Liver (tissue), 3 donors: ENCODE data around the gene CACNA1C.

Experiments
- GABPA ChIP-seq, 2 donors: IDR thresholded peaks in 1 of 2; conservative IDR thresholded peaks in 1 of 2; 2 replicates each; pipeline ENCODE4 v1.6.1; 2016; ENCODE audit warnings: antibody characterized with exemption in 2 of 2, mild to moderate bottlenecking in 1 of 2, moderate library complexity in 1 of 2
- HNF4A ChIP-seq, 2 donors: conservative IDR thresholded peaks; 2 replicates each; pipeline ENCODE4 v1.6.1; 2016; ENCODE audit warnings: antibody characterized with exemption in 2 of 2, mild to moderate bottlenecking in 2 of 2
- JUND ChIP-seq, 2 donors: IDR thresholded peaks; 2 replicates each; pipeline ENCODE4 v1.6.1; 2016; ENCODE audit warnings: antibody characterized with exemption in 2 of 2
- RAD21 ChIP-seq, 2 donors: IDR thresholded peaks; 2 replicates each; pipeline ENCODE4 v1.6.1; 2016; ENCODE audit warnings: antibody characterized with exemption in 2 of 2, mild to moderate bottlenecking in 2 of 2
- RXRA ChIP-seq, 2 donors: IDR thresholded peaks; 2 replicates each; pipeline ENCODE4 v1.6.1; 2017 to 2018; ENCODE audit warnings: antibody characterized with exemption in 2 of 2, mild to moderate bottlenecking in 1 of 2
- TAF1 ChIP-seq: conservative IDR thresholded peaks from 2 replicates; pipeline ENCODE4 v1.6.1; 2016; ENCODE audit warnings: antibody characterized with exemption, mild to moderate bottlenecking
- YY1 ChIP-seq: IDR thresholded peaks from 2 replicates; pipeline ENCODE4 v1.6.1; 2016; ENCODE audit warnings: antibody characterized with exemption, mild to moderate bottlenecking
- TF ChIP-seq, protein P1 (sequence below): fragments of 150-350 bp; IDR thresholded peaks from 2 replicates; pipeline ENCODE4 v1.5.1; 2017; ENCODE audit warnings: improper control_type of control experiment, low read depth, low read length; ENCODE audit not compliant: missing input control
- TF ChIP-seq, protein P2 (sequence below): IDR thresholded peaks from 2 replicates; pipeline ENCODE4 v1.6.1; 2016; ENCODE audit warnings: antibody characterized with exemption, mild to moderate bottlenecking
- TF ChIP-seq, protein P3 (sequence below): IDR thresholded peaks from 2 replicates; pipeline ENCODE4 v1.6.1; 2016; ENCODE audit warnings: antibody characterized with exemption
- TF ChIP-seq, protein P4 (sequence below): IDR thresholded peaks from 2 replicates; pipeline ENCODE4 v1.6.1; 2016; ENCODE audit warnings: antibody characterized with exemption
- TF ChIP-seq, protein P5 (sequence below): IDR thresholded peaks from 2 replicates; pipeline ENCODE4 v1.6.1; 2016; ENCODE audit warnings: antibody characterized with exemption
- donor health status: healthy.
- donor health status: healthy.

DNA sequence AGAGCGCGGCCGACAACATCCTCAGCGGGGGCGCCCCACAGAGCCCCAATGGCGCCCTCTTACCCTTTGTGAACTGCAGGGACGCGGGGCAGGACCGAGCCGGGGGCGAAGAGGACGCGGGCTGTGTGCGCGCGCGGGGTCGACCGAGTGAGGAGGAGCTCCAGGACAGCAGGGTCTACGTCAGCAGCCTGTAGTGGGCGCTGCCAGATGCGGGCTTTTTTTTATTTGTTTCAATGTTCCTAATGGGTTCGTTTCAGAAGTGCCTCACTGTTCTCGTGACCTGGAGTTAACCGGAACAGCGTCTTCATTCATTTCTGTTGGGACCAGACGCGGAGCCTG, 638.2 kb downstream of the CACNA1C start:
- TF ChIP-seq, protein P1, sequence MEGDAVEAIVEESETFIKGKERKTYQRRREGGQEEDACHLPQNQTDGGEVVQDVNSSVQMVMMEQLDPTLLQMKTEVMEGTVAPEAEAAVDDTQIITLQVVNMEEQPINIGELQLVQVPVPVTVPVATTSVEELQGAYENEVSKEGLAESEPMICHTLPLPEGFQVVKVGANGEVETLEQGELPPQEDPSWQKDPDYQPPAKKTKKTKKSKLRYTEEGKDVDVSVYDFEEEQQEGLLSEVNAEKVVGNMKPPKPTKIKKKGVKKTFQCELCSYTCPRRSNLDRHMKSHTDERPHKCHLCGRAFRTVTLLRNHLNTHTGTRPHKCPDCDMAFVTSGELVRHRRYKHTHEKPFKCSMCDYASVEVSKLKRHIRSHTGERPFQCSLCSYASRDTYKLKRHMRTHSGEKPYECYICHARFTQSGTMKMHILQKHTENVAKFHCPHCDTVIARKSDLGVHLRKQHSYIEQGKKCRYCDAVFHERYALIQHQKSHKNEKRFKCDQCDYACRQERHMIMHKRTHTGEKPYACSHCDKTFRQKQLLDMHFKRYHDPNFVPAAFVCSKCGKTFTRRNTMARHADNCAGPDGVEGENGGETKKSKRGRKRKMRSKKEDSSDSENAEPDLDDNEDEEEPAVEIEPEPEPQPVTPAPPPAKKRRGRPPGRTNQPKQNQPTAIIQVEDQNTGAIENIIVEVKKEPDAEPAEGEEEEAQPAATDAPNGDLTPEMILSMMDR: no peak
- TF ChIP-seq YY1 (no peak), TAF1 (no peak), GABPA (IDR thresholded peaks at IDR 0.05 in 1 of 2, conservative IDR thresholded peaks at IDR 0.05 in 1 of 2) (no peak), RAD21 (IDR thresholded peaks at IDR 0.05) (no peak), JUND (IDR thresholded peaks at IDR 0.05) (no peak), RXRA (IDR thresholded peaks at IDR 0.05) (no peak), HNF4A (conservative IDR thresholded peaks at IDR 0.05) (no peak)
- TF ChIP-seq, protein P2, sequence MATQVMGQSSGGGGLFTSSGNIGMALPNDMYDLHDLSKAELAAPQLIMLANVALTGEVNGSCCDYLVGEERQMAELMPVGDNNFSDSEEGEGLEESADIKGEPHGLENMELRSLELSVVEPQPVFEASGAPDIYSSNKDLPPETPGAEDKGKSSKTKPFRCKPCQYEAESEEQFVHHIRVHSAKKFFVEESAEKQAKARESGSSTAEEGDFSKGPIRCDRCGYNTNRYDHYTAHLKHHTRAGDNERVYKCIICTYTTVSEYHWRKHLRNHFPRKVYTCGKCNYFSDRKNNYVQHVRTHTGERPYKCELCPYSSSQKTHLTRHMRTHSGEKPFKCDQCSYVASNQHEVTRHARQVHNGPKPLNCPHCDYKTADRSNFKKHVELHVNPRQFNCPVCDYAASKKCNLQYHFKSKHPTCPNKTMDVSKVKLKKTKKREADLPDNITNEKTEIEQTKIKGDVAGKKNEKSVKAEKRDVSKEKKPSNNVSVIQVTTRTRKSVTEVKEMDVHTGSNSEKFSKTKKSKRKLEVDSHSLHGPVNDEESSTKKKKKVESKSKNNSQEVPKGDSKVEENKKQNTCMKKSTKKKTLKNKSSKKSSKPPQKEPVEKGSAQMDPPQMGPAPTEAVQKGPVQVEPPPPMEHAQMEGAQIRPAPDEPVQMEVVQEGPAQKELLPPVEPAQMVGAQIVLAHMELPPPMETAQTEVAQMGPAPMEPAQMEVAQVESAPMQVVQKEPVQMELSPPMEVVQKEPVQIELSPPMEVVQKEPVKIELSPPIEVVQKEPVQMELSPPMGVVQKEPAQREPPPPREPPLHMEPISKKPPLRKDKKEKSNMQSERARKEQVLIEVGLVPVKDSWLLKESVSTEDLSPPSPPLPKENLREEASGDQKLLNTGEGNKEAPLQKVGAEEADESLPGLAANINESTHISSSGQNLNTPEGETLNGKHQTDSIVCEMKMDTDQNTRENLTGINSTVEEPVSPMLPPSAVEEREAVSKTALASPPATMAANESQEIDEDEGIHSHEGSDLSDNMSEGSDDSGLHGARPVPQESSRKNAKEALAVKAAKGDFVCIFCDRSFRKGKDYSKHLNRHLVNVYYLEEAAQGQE: no peak
- TF ChIP-seq, protein P3, sequence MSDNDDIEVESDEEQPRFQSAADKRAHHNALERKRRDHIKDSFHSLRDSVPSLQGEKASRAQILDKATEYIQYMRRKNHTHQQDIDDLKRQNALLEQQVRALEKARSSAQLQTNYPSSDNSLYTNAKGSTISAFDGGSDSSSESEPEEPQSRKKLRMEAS: no peak
- TF ChIP-seq, protein P4, sequence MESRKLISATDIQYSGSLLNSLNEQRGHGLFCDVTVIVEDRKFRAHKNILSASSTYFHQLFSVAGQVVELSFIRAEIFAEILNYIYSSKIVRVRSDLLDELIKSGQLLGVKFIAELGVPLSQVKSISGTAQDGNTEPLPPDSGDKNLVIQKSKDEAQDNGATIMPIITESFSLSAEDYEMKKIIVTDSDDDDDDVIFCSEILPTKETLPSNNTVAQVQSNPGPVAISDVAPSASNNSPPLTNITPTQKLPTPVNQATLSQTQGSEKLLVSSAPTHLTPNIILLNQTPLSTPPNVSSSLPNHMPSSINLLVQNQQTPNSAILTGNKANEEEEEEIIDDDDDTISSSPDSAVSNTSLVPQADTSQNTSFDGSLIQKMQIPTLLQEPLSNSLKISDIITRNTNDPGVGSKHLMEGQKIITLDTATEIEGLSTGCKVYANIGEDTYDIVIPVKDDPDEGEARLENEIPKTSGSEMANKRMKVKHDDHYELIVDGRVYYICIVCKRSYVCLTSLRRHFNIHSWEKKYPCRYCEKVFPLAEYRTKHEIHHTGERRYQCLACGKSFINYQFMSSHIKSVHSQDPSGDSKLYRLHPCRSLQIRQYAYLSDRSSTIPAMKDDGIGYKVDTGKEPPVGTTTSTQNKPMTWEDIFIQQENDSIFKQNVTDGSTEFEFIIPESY: no peak
- TF ChIP-seq, protein P5, sequence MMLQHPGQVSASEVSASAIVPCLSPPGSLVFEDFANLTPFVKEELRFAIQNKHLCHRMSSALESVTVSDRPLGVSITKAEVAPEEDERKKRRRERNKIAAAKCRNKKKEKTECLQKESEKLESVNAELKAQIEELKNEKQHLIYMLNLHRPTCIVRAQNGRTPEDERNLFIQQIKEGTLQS: no peak
